HT1080 (cell line): Measurements from ENCODE around the gene CUTA. TPM values are rescaled to one million over a fixed set of nuclear protein-coding genes. Genes with fewer than 3 reads are reported as not detected.
"Not testable (repeated sequence)": the region's sequence is repeated elsewhere in the genome, so short reads cannot be mapped to it uniquely, and the experiment has no call there.

ENCODE experiments used
- DNase-seq: peaks from one replicate; pipeline ENCODE4 v3.0.0-alpha.2; 2015; ENCODE audit warnings: low read depth
- small RNA-seq: library from RNA; depleted of rRNA; stranded (forward); fragments of <200 nt; gene quantifications from one replicate; pipeline ENCODE3, GENCODE V24; 2014
- total RNA-seq: library from RNA; depleted of rRNA; stranded (reverse); fragments of >200 nt; shearing (Covaris generic); gene quantifications from 2 replicates; pipeline ENCODE4 v1.2.3, GENCODE V29; 2014; rRNA removed

CUTA gene
- total RNA-seq, 1 experiment from 2014 or later, result 270 TPM

- no peak for DNase-seq
Measured at GRCh38 chr6:33373960-33374910, 43.7 kb downstream of the CUTA start.

GRCh38 chr6:33372526-33373123, 45.3 kb downstream of the CUTA start:
- DNase-seq, result no peak

GRCh38 chr6:33371901-33372300, 46.0 kb downstream of the CUTA start:
- not testable (repeated sequence) for DNase-seq

- not testable (repeated sequence) for DNase-seq
Measured at GRCh38 chr6:33367715-33368025, 50.2 kb downstream of the CUTA start.

- DNase-seq, result no peak
Measured at GRCh38 chr6:33367009-33367714, 50.7 kb downstream of the CUTA start.

Small RNA genes within 50 kb of the gene (small RNA-seq; reads per million reads assigned to genes)
- gene RPL35AP4, result not detected
- gene ZBTB9, result not detected

Other genes starting within 250 kb of the CUTA start
- gene COL11A2, start 225.6 kb downstream of the CUTA start, total RNA-seq, result 0.71 and 0.77 TPM in 2 replicates
- 30.7 and 32.5 TPM in 2 replicates for gene RXRB, start 217.4 kb downstream of the CUTA start, total RNA-seq
- 94.6 and 121 TPM in 2 replicates for gene SLC39A7, start 217.2 kb downstream of the CUTA start, total RNA-seq
- gene HSD17B8, start 213.5 kb downstream of the CUTA start, total RNA-seq, result 5.3 and 5.6 TPM in 2 replicates
- 32.1 and 37.0 TPM in 2 replicates for gene RING1, start 209.6 kb downstream of the CUTA start, total RNA-seq
- gene VPS52, start 146.2 kb downstream of the CUTA start, total RNA-seq, result 30.9 and 38.2 TPM in 2 replicates
- 3,065 and 5,472 TPM in 2 replicates for gene RPS18, start 146.0 kb downstream of the CUTA start, total RNA-seq
- 1.2 TPM in 2 replicates for gene B3GALT4, start 141.0 kb downstream of the CUTA start, total RNA-seq
- gene WDR46, start 128.9 kb downstream of the CUTA start, total RNA-seq, result 170 and 256 TPM in 2 replicates
- 194 and 225 TPM in 2 replicates for gene PFDN6, start 128.5 kb downstream of the CUTA start, total RNA-seq
- 37.3 and 37.6 TPM in 2 replicates for gene RGL2, start 119.2 kb downstream of the CUTA start, total RNA-seq
- gene TAPBP, start 104.0 kb downstream of the CUTA start, total RNA-seq, result 42.4 and 68.0 TPM in 2 replicates
- gene ZBTB22, start 100.4 kb downstream of the CUTA start, total RNA-seq, result 10.9 and 12.4 TPM in 2 replicates
- 108 and 114 TPM in 2 replicates for gene DAXX, start 95.1 kb downstream of the CUTA start, total RNA-seq
- gene KIFC1, start 26.3 kb downstream of the CUTA start, total RNA-seq, result 80.5 and 105 TPM in 2 replicates
- gene PHF1, start 7.1 kb downstream of the CUTA start, total RNA-seq, result 27.0 and 30.8 TPM in 2 replicates
- 1.4 and 1.7 TPM in 2 replicates for gene SYNGAP1, start 2.0 kb upstream of the CUTA start, total RNA-seq
- 8.2 and 8.4 TPM in 2 replicates for gene ZBTB9, start 36.5 kb upstream of the CUTA start, total RNA-seq
- 20.8 and 23.6 TPM in 2 replicates for gene BAK1, start 162.2 kb upstream of the CUTA start, total RNA-seq
- 32.5 and 38.3 TPM in 2 replicates for gene ITPR3, start 203.2 kb upstream of the CUTA start, total RNA-seq